ENCODE measurements around the gene HOXA3. TPM values are rescaled to one million over a fixed set of nuclear protein-coding genes. Genes with fewer than 3 reads are reported as not detected.
A peak's percentile ranks its signal among the peaks of the same experiment; 100 is the strongest.

HOXA3 gene
- total RNA-seq, 1 donor from 2014 or later = 14.4 TPM

DNA sequence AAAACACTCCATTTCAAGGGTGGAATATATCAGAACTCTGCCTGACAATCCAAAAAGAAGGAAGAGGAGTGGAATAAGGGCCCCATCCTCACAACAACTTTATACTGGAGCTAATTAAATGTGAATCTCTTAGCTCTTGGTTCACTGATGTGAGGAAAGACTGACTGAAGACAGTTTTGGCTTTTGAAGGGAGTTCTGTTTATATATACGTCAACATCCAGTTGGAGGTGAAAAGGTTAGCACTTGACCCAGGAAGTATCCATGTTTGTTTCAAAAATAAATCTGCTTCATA, 59.6 kb downstream of the HOXA3 start:
- Histone ChIP-seq H3K27ac (no peak overlapping the region), H3K27me3 (peaks cover 7% of the 10 kb centered on the region), H3K36me3 (no peaks in the 10 kb centered on the region), H3K4me1 (peaks cover 0 to 5% of the 10 kb centered on the region in 2 donors), H3K9me3 (no peaks in the 10 kb centered on the region), H3K4me3 (no peak overlapping the region)
- no peak for DNase-seq (ENCODE audit: low spot score in 2 of 2)
- TF ChIP-seq, protein P1, sequence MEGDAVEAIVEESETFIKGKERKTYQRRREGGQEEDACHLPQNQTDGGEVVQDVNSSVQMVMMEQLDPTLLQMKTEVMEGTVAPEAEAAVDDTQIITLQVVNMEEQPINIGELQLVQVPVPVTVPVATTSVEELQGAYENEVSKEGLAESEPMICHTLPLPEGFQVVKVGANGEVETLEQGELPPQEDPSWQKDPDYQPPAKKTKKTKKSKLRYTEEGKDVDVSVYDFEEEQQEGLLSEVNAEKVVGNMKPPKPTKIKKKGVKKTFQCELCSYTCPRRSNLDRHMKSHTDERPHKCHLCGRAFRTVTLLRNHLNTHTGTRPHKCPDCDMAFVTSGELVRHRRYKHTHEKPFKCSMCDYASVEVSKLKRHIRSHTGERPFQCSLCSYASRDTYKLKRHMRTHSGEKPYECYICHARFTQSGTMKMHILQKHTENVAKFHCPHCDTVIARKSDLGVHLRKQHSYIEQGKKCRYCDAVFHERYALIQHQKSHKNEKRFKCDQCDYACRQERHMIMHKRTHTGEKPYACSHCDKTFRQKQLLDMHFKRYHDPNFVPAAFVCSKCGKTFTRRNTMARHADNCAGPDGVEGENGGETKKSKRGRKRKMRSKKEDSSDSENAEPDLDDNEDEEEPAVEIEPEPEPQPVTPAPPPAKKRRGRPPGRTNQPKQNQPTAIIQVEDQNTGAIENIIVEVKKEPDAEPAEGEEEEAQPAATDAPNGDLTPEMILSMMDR (IDR thresholded peaks at IDR 0.05) = no peak
- intact Hi-C loops (cut with DNase I) = loop anchor here (2.0 kb wide), 1 partner anchor 236 kb away; no protein-coding TSS in a partner anchor

DNA sequence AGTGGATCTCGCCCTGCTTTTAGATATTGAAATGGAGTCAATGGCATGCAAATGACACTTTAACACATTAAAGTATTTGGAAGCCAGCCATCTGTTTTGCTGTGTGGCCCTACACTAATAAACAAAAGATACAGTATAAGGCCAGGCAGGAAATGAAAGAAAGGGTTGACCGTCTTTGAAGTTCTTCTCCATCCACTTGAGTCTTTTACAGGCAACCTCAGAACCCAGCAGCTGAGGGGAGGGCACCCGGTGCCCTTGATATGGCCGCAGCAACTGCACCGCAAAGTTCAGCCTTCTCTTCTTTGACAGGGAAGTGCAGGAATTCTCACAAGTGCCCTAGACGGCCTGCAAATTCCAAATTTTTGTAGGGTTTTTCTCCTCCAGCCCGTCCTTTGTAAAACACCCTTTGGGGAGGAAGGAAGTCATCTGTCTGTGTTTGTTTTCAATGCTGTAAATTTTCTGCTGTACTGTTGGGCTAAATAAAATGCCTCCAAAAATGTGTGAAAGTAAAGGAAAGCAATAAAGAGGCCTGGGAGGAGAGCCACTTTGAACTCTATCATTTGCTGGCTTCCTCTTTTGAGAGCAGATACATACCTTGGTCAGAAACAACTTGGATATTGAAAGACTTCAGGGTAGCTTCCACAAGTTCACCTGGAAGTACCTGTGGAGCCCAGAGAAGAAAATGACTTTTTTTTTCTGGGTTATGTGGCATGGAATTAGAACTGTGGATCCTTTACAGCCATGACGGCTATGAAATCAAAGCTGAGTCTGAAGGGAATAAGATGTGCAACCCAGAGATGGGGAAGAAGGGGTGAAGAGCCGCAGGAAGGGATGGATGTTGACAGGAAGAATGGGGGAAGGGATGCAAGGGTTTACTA, 60.2 kb downstream of the HOXA3 start:
- no peak overlapping the region for H3K27ac ChIP-seq
- no peak for DNase-seq (ENCODE audit: low spot score in 2 of 2)
- peaks cover 8% of the 10 kb centered on the region for H3K27me3 ChIP-seq
- H3K4me3 ChIP-seq = no peak overlapping the region
- TF ChIP-seq, protein P1 (IDR thresholded peaks at IDR 0.05) = no peak
- H3K4me1 ChIP-seq = peaks cover 0 to 5% of the 10 kb centered on the region in 2 donors
- H3K9me3 ChIP-seq = no peaks in the 10 kb centered on the region
- no peaks in the 10 kb centered on the region for H3K36me3 ChIP-seq
- intact Hi-C loops (cut with DNase I) = loop anchor here (2.0 kb wide), 1 partner anchor 235 kb away; no protein-coding TSS in a partner anchor

DNA sequence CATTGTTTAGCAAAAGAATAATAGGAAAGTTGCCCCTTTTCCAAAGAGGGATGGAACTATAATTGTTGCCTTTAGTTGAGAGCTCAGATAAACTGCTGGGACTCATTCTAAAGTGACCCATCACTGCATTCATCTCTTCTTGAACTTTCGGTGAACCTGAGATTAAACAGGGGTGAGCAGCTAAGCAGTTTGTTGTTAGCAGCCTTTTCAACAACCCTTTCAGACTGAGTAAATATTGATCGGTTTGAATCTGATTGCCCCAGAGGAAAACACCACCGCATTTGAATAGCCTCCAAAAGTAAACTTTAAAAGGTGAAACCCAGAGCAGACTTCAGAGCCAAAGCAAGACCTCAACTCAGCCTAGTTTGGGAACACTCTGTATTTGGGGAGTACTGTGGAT, 61.3 kb downstream of the HOXA3 start:
- intact Hi-C loops (cut with DNase I) = no loop called here

DNA sequence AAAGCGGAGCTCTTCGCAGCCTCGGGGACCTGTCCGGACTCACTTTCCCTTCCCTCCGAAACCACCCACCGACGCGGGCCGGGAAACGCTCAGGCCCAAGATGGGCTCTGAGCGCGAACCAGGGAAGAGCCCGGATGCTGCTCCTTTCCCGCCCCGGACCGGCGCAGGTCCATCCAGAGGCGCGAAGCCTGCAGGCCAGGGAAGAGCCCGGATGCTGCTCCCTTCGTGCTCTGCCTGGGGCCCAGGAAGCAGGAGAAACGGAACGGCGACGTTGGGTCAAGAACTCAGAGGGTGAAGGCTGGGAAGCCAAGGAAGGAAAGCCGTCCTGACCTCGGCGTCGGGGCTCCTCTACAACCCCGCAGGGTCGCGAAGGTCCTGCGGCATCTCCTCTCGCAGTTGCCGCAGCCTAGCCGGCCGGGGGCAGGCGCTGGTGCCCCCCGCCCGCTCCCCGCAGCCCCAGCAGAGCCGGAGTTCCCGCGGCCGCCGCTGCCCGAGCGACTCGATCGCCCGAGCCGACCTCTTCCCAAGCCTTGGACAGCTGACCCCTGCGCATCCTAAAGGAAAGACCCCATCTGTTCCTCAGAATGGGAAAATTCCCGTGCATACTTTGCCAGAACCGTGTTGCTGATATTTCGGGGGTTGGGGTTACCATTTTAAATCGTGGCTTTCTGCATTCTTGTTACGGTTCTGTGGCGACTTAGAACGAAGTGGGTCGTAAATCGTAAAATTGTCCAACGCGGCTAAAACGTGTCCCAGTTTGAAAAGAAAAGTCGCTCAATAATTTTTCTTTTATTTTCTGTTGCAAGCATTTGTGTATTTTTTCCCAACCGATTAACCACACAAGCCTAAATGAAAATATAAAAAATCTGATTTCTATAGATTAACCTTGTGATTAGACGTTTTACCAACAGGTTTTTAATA, 64.1 kb downstream of the HOXA3 start:
- intact Hi-C loops (cut with DNase I) = no loop called here
- Histone ChIP-seq H3K9me3 (no peaks in the 10 kb centered on the region), H3K27ac (no peak overlapping the region), H3K27me3 (peaks cover 8% of the 10 kb centered on the region), H3K4me3 (peak overlapping the region; percentile 34 to 37), H3K4me1 (peaks cover 0 to 2% of the 10 kb centered on the region in 2 donors), H3K36me3 (no peaks in the 10 kb centered on the region)
- TF ChIP-seq, protein P1 (IDR thresholded peaks at IDR 0.05) = no peak
- DNase-seq (ENCODE audit: low spot score in 2 of 2) = no peak

More for the DNA sequence above, 61.3 kb downstream of the HOXA3 start:
- Histone ChIP-seq H3K27me3 (peaks cover 8% of the 10 kb centered on the region), H3K4me3 (no peak overlapping the region), H3K9me3 (no peaks in the 10 kb centered on the region), H3K36me3 (no peaks in the 10 kb centered on the region), H3K27ac (no peak overlapping the region), H3K4me1 (peaks cover 0 to 5% of the 10 kb centered on the region in 2 donors)
- TF ChIP-seq, protein P1 (IDR thresholded peaks at IDR 0.05) = no peak
- no peak for DNase-seq (ENCODE audit: low spot score in 2 of 2)

DNA sequence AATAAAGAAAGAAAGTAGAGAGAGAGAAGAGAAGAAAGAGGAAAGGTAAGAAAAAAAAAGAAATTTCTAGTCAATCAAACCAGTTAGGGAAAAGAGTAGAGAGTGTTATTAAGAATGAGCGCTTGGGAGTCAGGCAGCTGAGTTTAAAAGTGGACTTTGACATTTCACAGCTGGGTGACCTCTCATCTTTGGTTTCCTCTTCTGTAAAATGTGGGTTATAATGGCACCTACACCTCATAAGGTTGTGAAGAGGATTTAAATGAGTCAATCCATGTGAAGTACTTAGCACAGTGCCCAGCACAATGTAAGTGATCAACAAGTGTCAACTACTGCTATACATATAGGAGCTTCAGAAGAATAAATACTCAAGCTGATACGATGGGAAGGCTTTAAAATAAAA, 68.7 kb downstream of the HOXA3 start:
- TF ChIP-seq, protein P1 (IDR thresholded peaks at IDR 0.05) = no peak
- no peaks in the 10 kb centered on the region for H3K36me3 ChIP-seq
- intact Hi-C loops (cut with DNase I) = no loop called here
- H3K27ac ChIP-seq = no peak overlapping the region
- H3K27me3 ChIP-seq = peaks cover 8% of the 10 kb centered on the region
- H3K9me3 ChIP-seq = no peaks in the 10 kb centered on the region
- no peak for DNase-seq (ENCODE audit: low spot score in 2 of 2)
- peaks cover 0 to 2% of the 10 kb centered on the region in 2 donors for H3K4me1 ChIP-seq
- H3K4me3 ChIP-seq = no peak overlapping the region

Data from ascending aorta (tissue), 2 donors.